KMS-11 (cell line): ENCODE results near the gene RFPL1.

Source experiments
- H2AFZ ChIP-seq: fragments of 200-600 bp; sonication (generic); 2 replicates; pipeline ENCODE4 v1.6.1; 2016; ENCODE audit warnings: antibody characterized with exemption, mixed run types, low read depth
- H3K27ac ChIP-seq: fragments of 200-600 bp; sonication (generic); 2 replicates; pipeline ENCODE4 v1.6.1; 2016; ENCODE audit warnings: mild to moderate bottlenecking, mixed run types
- H3K27me3 ChIP-seq: fragments of 200-600 bp; sonication (generic); 2 replicates; pipeline ENCODE4 v1.6.1; 2017; ENCODE audit warnings: mild to moderate bottlenecking, low read depth, mixed run types, moderate library complexity; ENCODE audit not compliant: insufficient read depth
- H3K36me3 ChIP-seq: fragments of 200-600 bp; sonication (generic); 2 replicates; pipeline ENCODE4 v1.6.1; 2017; ENCODE audit warnings: mild to moderate bottlenecking, mixed run types; ENCODE audit not compliant: insufficient read depth
- H3K4me1 ChIP-seq: fragments of 200-600 bp; sonication (generic); 2 replicates; pipeline ENCODE4 v1.6.1; 2016; ENCODE audit warnings: mild to moderate bottlenecking, low read depth, mixed run types; ENCODE audit not compliant: poor library complexity, severe bottlenecking
- H3K4me2 ChIP-seq: fragments of 200-600 bp; sonication (generic); 2 replicates; pipeline ENCODE4 v1.7.0; 2016; ENCODE audit warnings: mild to moderate bottlenecking, mixed run types
- H3K4me3 ChIP-seq: fragments of 200-600 bp; sonication (generic); IDR thresholded peaks from 2 replicates; pipeline ENCODE4 v1.6.1; 2017; ENCODE audit warnings: low read depth, low read length, mixed read lengths; ENCODE audit not compliant: insufficient read depth
- H3K79me2 ChIP-seq: fragments of 200-600 bp; sonication (generic); 2 replicates; pipeline ENCODE4 v1.6.1; 2016; ENCODE audit warnings: low read depth, mixed run types; ENCODE audit not compliant: insufficient read depth
- H3K9ac ChIP-seq: fragments of 200-600 bp; sonication (generic); 2 replicates; pipeline ENCODE4 v1.6.1; 2016; ENCODE audit warnings: mild to moderate bottlenecking, mixed run types
- H4K20me1 ChIP-seq: fragments of 200-600 bp; sonication (generic); 2 replicates; pipeline ENCODE4 v1.6.1; 2016; ENCODE audit warnings: mild to moderate bottlenecking, mixed run types; ENCODE audit not compliant: insufficient read depth
- TF ChIP-seq, protein P1 (sequence below): fragments of 200-600 bp; sonication (generic); conservative IDR thresholded peaks from 2 replicates; pipeline ENCODE4 v1.6.1; 2017; ENCODE audit warnings: low read depth, mild to moderate bottlenecking, antibody characterized with exemption, low read length, moderate library complexity, mixed read lengths

RFPL1 gene

DNA sequence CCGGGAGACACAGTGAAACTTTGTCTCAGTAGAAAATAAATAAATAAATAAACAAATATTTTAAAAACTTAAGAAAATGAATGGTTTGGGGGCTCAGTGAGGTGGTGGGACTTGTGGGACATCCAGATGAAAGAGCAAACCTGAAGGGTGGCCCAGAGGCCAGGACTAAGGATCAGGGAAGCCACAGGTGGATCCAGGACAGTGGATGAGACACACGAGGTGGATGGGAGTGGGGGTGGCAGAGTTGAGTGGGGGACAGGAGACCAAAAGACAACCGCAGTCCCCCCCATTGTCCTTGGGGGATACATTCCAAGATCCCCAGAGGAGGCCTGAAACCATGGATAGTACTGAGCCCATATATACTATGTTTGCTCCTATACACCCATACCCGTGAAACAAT, 7.1 kb downstream of the RFPL1 start:
- Histone ChIP-seq H3K36me3 (no peaks in the 10 kb centered on the region), H2AFZ (no peak overlapping the region), H3K27ac (no peak overlapping the region), H3K4me2 (no peak overlapping the region), H4K20me1 (no peaks in the 10 kb centered on the region), H3K4me3 (no peak overlapping the region), H3K27me3 (no peaks in the 10 kb centered on the region; the same call in 1 of the 2 replicates), H3K79me2 (no peaks in the 10 kb centered on the region), H3K4me1 (no peaks in the 10 kb centered on the region), H3K9ac (no peak overlapping the region)
- TF ChIP-seq, protein P1, sequence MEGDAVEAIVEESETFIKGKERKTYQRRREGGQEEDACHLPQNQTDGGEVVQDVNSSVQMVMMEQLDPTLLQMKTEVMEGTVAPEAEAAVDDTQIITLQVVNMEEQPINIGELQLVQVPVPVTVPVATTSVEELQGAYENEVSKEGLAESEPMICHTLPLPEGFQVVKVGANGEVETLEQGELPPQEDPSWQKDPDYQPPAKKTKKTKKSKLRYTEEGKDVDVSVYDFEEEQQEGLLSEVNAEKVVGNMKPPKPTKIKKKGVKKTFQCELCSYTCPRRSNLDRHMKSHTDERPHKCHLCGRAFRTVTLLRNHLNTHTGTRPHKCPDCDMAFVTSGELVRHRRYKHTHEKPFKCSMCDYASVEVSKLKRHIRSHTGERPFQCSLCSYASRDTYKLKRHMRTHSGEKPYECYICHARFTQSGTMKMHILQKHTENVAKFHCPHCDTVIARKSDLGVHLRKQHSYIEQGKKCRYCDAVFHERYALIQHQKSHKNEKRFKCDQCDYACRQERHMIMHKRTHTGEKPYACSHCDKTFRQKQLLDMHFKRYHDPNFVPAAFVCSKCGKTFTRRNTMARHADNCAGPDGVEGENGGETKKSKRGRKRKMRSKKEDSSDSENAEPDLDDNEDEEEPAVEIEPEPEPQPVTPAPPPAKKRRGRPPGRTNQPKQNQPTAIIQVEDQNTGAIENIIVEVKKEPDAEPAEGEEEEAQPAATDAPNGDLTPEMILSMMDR, result no peak

DNA sequence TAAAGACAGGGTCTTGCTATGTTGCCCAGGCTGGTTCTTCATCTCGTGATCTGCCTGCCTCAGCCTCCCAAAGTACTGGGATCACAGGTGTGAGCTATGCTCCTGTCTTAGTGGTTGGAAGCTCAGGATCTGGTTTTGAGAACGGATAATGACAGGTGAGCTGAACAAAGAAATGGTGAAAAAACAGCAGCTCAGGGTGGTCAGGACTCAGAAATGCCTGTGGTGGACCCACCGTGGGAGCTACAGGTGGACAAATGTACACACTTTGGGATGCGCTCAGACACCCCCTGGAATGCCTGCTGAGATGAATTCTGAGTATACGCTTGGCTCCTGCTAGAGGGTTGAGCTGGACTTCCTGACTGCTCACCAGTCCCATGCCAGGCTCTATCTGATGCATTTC, 9.5 kb downstream of the RFPL1 start:
- Histone ChIP-seq H3K79me2 (no peaks in the 10 kb centered on the region), H3K4me1 (no peaks in the 10 kb centered on the region), H4K20me1 (no peaks in the 10 kb centered on the region), H3K27ac (no peak overlapping the region), H3K27me3 (no peaks in the 10 kb centered on the region; the same call in 1 of the 2 replicates), H3K4me2 (no peak overlapping the region), H3K36me3 (no peaks in the 10 kb centered on the region), H3K4me3 (no peak overlapping the region), H3K9ac (no peak overlapping the region), H2AFZ (no peak overlapping the region)
- TF ChIP-seq, protein P1, result no peak

DNA sequence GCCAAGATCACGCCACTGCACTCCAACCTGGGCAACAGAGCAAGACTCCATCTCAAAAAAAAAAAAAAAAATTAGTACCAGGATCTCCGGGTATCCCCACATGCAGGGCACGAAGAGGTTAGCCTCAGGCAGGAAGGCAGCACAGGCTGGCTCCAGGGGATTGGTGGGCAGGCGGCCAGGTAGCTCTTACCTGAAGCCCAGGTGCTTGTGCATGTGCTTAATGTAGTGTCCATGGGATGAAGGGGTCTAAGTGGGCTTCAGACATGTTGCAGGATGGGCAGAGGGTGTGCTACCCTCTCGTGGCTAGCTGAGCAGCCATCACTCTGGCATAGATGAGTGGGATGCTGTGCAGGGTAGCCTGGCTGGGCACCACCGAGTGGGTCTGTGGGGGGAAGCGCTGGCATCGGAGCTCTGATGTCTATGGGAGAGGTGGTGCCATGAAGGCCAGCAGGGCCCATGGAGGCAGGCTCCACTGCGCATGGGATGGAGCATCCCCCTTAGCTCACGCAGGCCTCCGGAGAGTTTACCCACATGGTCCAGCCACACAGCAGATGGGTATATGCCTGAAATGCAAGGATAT, 11.0 kb downstream of the RFPL1 start:
- H4K20me1 ChIP-seq, result no peaks in the 10 kb centered on the region
- H2AFZ ChIP-seq, result no peak overlapping the region

DNA sequence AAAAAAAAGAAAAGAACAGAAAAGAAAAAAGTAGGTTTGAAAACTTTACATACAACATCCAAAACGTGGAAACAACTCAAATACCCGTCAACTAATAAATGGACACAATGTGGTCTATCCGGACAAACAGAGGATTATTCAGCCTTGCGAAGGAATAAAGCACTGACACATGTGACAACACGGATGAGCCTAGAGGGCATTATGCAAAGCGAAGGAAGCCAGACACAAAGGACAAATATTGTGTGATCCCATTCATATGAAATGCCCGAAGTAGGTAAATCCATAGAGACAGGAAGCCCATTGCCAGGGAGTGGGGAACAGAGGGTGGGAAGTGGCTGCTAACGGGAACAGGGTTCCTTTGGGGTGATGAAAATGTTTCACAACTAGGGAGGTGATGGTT, 11.8 kb downstream of the RFPL1 start:
- Histone ChIP-seq H3K4me3 (no peak overlapping the region), H3K27me3 (no peaks in the 10 kb centered on the region; the same call in 1 of the 2 replicates), H3K4me2 (no peak overlapping the region), H3K36me3 (no peaks in the 10 kb centered on the region), H3K9ac (no peak overlapping the region), H3K4me1 (no peaks in the 10 kb centered on the region), H3K27ac (no peak overlapping the region), H3K79me2 (no peaks in the 10 kb centered on the region), H2AFZ (no peak overlapping the region), H4K20me1 (no peaks in the 10 kb centered on the region)
- TF ChIP-seq, protein P1, result no peak

More for the DNA sequence above, 11.0 kb downstream of the RFPL1 start:
- Histone ChIP-seq H3K9ac (no peak overlapping the region), H3K27ac (no peak overlapping the region), H3K4me1 (no peaks in the 10 kb centered on the region), H3K27me3 (no peaks in the 10 kb centered on the region; the same call in 1 of the 2 replicates), H3K4me3 (no peak overlapping the region), H3K79me2 (no peaks in the 10 kb centered on the region), H3K4me2 (no peak overlapping the region), H3K36me3 (no peaks in the 10 kb centered on the region)
- TF ChIP-seq, protein P1, result no peak
